GM21367 (cell line): Measurements from ENCODE around the gene DUSP5.

Experiments used
- ATAC-seq: cut with Tn5 transposase; IDR thresholded peaks from one replicate; pipeline ENCODE4 v1.9.1; 2021; ENCODE audit not compliant: unreplicated experiment

DUSP5 gene

GRCh38 chr10:110535958-110536891, 38.5 kb downstream of the DUSP5 start:
- peak; percentile 81 for ATAC-seq

- no peak for ATAC-seq
These were observed 41.4 kb downstream of the DUSP5 start for GRCh38 chr10:110539091-110539490.

- ATAC-seq, result no peak
These were observed 42.3 kb downstream of the DUSP5 start for GRCh38 chr10:110540031-110540430.

GRCh38 chr10:110544958-110545537, 47.3 kb downstream of the DUSP5 start:
- no peak for ATAC-seq

- no peak for ATAC-seq
These were observed 48.4 kb downstream of the DUSP5 start for GRCh38 chr10:110546077-110546476.

- ATAC-seq, result no peak
These were observed 48.9 kb downstream of the DUSP5 start for GRCh38 chr10:110546499-110547110.

- ATAC-seq, result no peak
These were observed 49.5 kb downstream of the DUSP5 start for GRCh38 chr10:110547139-110547761.

- no peak for ATAC-seq
These were observed 50.3 kb downstream of the DUSP5 start for GRCh38 chr10:110548002-110548401.

- no peak for ATAC-seq
These were observed 51.5 kb downstream of the DUSP5 start for GRCh38 chr10:110549211-110549610.

- ATAC-seq, result no peak
These were observed 56.2 kb downstream of the DUSP5 start for GRCh38 chr10:110553905-110554304.

GRCh38 chr10:110556296-110556695, 58.6 kb downstream of the DUSP5 start:
- no peak for ATAC-seq

GRCh38 chr10:110556969-110557601, 59.4 kb downstream of the DUSP5 start:
- peak; percentile 77 for ATAC-seq

GRCh38 chr10:110558041-110558440, 60.3 kb downstream of the DUSP5 start:
- ATAC-seq, result no peak

- ATAC-seq, result no peak
These were observed 62.3 kb downstream of the DUSP5 start for GRCh38 chr10:110560012-110560411.
